Liver (tissue), 9 donors: ENCODE results near the gene HTR6. TPM values are rescaled to one million over a fixed set of nuclear protein-coding genes. Genes with fewer than 3 reads are reported as not detected.

Experiments used
- DNase-seq: peaks from one replicate; pipeline ENCODE4 v3.0.0-alpha.2; 2017; ENCODE audit warnings: low spot score
- H3K27ac ChIP-seq, 2 donors: one replicate each; pipeline ENCODE4 v1.7.0; 2013; ENCODE audit warnings: inconsistent platforms in 2 of 2, low read length in 2 of 2, control low read depth in 1 of 2, low read depth in 1 of 2, mild to moderate bottlenecking in 1 of 2
- H3K27me3 ChIP-seq, 4 donors: one replicate each; pipeline versions ENCODE4 v1.6.1 to v1.7.0; 2013; ENCODE audit warnings: low read length in 3 of 4, inconsistent platforms in 1 of 4, mild to moderate bottlenecking in 1 of 4, moderate library complexity in 1 of 4; ENCODE audit not compliant: control insufficient read depth in 4 of 4, insufficient read depth in 4 of 4
- H3K36me3 ChIP-seq, 4 donors: one replicate each; pipeline versions ENCODE4 v1.6.1 to v1.7.0; 2013; ENCODE audit warnings: low read length in 3 of 4, mild to moderate bottlenecking in 3 of 4, low read depth in 1 of 4, moderate library complexity in 1 of 4; ENCODE audit not compliant: control insufficient read depth in 4 of 4, insufficient read depth in 3 of 4
- H3K4me1 ChIP-seq, 4 donors: one replicate each; pipeline versions ENCODE4 v1.6.1 to v1.7.0; 2013; ENCODE audit warnings: low read length in 3 of 4, mild to moderate bottlenecking in 3 of 4, moderate library complexity in 1 of 4; ENCODE audit not compliant: control insufficient read depth in 4 of 4, insufficient read depth in 4 of 4
- H3K4me3 ChIP-seq, 3 donors: one replicate each; pipeline versions ENCODE4 v1.6.1 to v1.7.0; 2013; ENCODE audit warnings: low read length in 3 of 3, control low read depth in 1 of 3, low read depth in 1 of 3, mild to moderate bottlenecking in 1 of 3
- H3K9ac ChIP-seq, 2 donors: one replicate each; pipeline ENCODE4 v1.7.0; 2013; ENCODE audit warnings: low read length in 2 of 2, mild to moderate bottlenecking in 2 of 2, moderate library complexity in 2 of 2, control low read depth in 1 of 2, low read depth in 1 of 2
- H3K9me3 ChIP-seq, 4 donors: one replicate each; pipeline versions ENCODE4 v1.6.1 to v1.7.0; 2013; ENCODE audit warnings: low read length in 3 of 4; ENCODE audit not compliant: control insufficient read depth in 4 of 4
- ATF3 ChIP-seq: IDR thresholded peaks from 2 replicates; pipeline ENCODE4 v1.6.1; 2016; ENCODE audit warnings: antibody characterized with exemption
- CTCF ChIP-seq: fragments of 150-350 bp; IDR thresholded peaks from 2 replicates; pipeline ENCODE4 v1.5.1; 2017; ENCODE audit warnings: improper control_type of control experiment, low read depth, low read length; ENCODE audit not compliant: missing input control
- EGR1 ChIP-seq, 2 donors: IDR thresholded peaks; 2 replicates each; pipeline ENCODE4 v1.6.1; 2016 to 2018; ENCODE audit warnings: antibody characterized with exemption in 2 of 2, low read depth in 2 of 2
- FOXA1 ChIP-seq: IDR thresholded peaks from 2 replicates; pipeline ENCODE4 v1.6.1; 2016; ENCODE audit warnings: antibody characterized with exemption
- FOXA2 ChIP-seq: IDR thresholded peaks from 2 replicates; pipeline ENCODE4 v1.6.1; 2016; ENCODE audit warnings: antibody characterized with exemption
- GABPA ChIP-seq, 2 donors: IDR thresholded peaks in 1 of 2; conservative IDR thresholded peaks in 1 of 2; 2 replicates each; pipeline ENCODE4 v1.6.1; 2016; ENCODE audit warnings: antibody characterized with exemption in 2 of 2, mild to moderate bottlenecking in 1 of 2, moderate library complexity in 1 of 2
- HNF4A ChIP-seq, 2 donors: conservative IDR thresholded peaks; 2 replicates each; pipeline ENCODE4 v1.6.1; 2016; ENCODE audit warnings: antibody characterized with exemption in 2 of 2, mild to moderate bottlenecking in 2 of 2
- HNF4G ChIP-seq: IDR thresholded peaks from 2 replicates; pipeline ENCODE4 v1.6.1; 2016; ENCODE audit warnings: antibody characterized with exemption
- MAX ChIP-seq: IDR thresholded peaks from 2 replicates; pipeline ENCODE4 v1.6.1; 2016; ENCODE audit warnings: antibody characterized with exemption
- NR2F2 ChIP-seq: IDR thresholded peaks from 2 replicates; pipeline ENCODE4 v1.6.1; 2016; ENCODE audit warnings: antibody characterized with exemption
- RAD21 ChIP-seq, 2 donors: IDR thresholded peaks; 2 replicates each; pipeline ENCODE4 v1.6.1; 2016; ENCODE audit warnings: antibody characterized with exemption in 2 of 2, mild to moderate bottlenecking in 2 of 2
- REST ChIP-seq: IDR thresholded peaks from 2 replicates; pipeline ENCODE4 v1.6.1; 2016; ENCODE audit warnings: antibody characterized with exemption, mild to moderate bottlenecking
- RXRA ChIP-seq, 2 donors: IDR thresholded peaks; 2 replicates each; pipeline ENCODE4 v1.6.1; 2017 to 2018; ENCODE audit warnings: antibody characterized with exemption in 2 of 2, mild to moderate bottlenecking in 1 of 2
- SP1 ChIP-seq: IDR thresholded peaks from 2 replicates; pipeline ENCODE4 v1.6.1; 2018; ENCODE audit warnings: antibody characterized with exemption, mild to moderate bottlenecking
- TAF1 ChIP-seq: conservative IDR thresholded peaks from 2 replicates; pipeline ENCODE4 v1.6.1; 2016; ENCODE audit warnings: antibody characterized with exemption, mild to moderate bottlenecking
- YY1 ChIP-seq: IDR thresholded peaks from 2 replicates; pipeline ENCODE4 v1.6.1; 2016; ENCODE audit warnings: antibody characterized with exemption, mild to moderate bottlenecking
- ZBTB33 ChIP-seq: IDR thresholded peaks from 2 replicates; pipeline ENCODE4 v1.6.1; 2016; ENCODE audit warnings: antibody characterized with exemption
- WGBS: extraction: QIAGEN DNeasy Blood & Tissue Kit; methylation state at CpG from one replicate; pipeline ENCODE4 v1.1.7; 2013; 5-methylcytosine and 5-hydroxymethylcytosine counted together
- polyA plus RNA-seq, 2 donors: library from polyadenylated mRNA; stranded (reverse) in 1 of 2; unstranded in 1 of 2; fragments of 200-250 nt in 1 of 2; fragments of >200 nt in 1 of 2; fragmentation: Nextera tagmentation in 1 of 2; extraction: Ambion mirVana in 1 of 2; gene quantifications; one replicate each; pipeline versions ENCODE4 v1.2.1 to v1.2.3, GENCODE V29; 2013 to 2015
- total RNA-seq, 2 donors: library from RNA; depleted of rRNA; stranded (reverse); fragments of >200 nt; gene quantifications; one replicate each; pipeline ENCODE4 v1.2.3, GENCODE V29; 2014
- donor health status: healthy.
- donor health status: healthy.
- donor health status: healthy.
- donor health status: healthy.
- donor health status: healthy.

Gene HTR6
- total and polyA plus RNA-seq, 4 donors: not detected

DNA sequence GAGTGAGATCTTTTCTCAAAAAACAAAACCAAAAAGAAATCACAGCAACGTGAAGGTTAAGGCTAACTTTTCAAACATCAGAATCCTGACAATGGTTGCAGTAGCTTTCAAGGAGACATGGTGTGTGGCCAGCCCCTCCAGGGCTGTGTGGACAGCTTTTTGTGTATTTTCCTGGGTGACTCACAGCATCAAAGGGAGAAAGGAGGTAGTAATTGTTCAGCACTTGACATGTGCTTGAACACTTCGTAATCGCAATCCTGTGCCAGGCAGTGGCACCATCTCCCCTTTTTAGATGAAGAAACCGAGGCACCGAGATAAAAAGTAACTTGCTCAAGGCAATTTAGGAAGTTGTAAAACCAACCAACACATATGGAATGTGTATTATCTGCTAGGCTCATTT lies 10.3 kb upstream of the HTR6 start:
- Histone ChIP-seq H3K4me1 (peaks cover 0 to 8% (median 4%) of the 10 kb centered on the region in 4 donors), H3K4me3 (no peak overlapping the region), H3K9ac (no peak overlapping the region), H3K27ac (no peak overlapping the region), H3K36me3 (no peaks in the 10 kb centered on the region), H3K27me3 (no peaks in the 10 kb centered on the region), H3K9me3 (no peaks in the 10 kb centered on the region)
- DNase-seq: no peak
- TF ChIP-seq NR2F2: no peak
- TF ChIP-seq FOXA2: no peak
- TF ChIP-seq HNF4A (conservative IDR thresholded peaks at IDR 0.05): no peak
- no peak for TF ChIP-seq MAX
- no peak for TF ChIP-seq ZBTB33
- TF ChIP-seq YY1: no peak
- TF ChIP-seq ATF3: no peak
- TF ChIP-seq CTCF: no peak
- TF ChIP-seq REST: no peak
- TF ChIP-seq TAF1: no peak
- no peak for TF ChIP-seq RAD21 (IDR thresholded peaks at IDR 0.05)
- no peak for TF ChIP-seq GABPA (IDR thresholded peaks at IDR 0.05 in 1 of 2, conservative IDR thresholded peaks at IDR 0.05 in 1 of 2)
- TF ChIP-seq FOXA1: no peak
- no peak for TF ChIP-seq HNF4G
- no peak for TF ChIP-seq SP1
- TF ChIP-seq EGR1 (IDR thresholded peaks at IDR 0.05; ENCODE audit: low read depth in 2 of 2): no peak
- TF ChIP-seq RXRA (IDR thresholded peaks at IDR 0.05): no peak
- WGBS: 89% methylated on average over 5 of the region's 5 CpGs
